SHP77 (cell line): ENCODE measurements around the gene MAML3.

Experiments used
- DNase-seq, 2 experiments: peaks; one replicate each; lab custom pipeline; 2025; lab: John Stamatoyannopoulos, UW

Gene MAML3

DNA sequence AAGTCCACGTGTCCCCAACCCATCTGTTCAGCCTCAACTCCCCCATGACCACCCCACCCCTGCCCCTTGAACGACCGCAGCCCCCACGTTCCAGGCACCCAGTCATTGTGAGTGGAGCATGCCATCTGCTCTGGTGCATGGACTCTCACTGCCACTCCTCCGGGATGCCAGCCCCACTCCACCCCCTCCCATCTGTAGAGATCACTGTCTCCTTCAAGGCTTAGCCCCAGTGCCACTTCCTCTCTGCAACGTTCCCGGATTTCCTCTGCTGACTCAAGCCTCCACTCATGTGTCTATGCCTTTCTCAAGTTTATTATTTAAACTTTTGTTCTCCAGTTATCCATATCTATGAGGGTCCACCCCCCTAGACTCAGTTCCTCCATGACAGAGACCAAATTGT, 54.0 kb downstream of the MAML3 start:
- no peak for DNase-seq

DNA sequence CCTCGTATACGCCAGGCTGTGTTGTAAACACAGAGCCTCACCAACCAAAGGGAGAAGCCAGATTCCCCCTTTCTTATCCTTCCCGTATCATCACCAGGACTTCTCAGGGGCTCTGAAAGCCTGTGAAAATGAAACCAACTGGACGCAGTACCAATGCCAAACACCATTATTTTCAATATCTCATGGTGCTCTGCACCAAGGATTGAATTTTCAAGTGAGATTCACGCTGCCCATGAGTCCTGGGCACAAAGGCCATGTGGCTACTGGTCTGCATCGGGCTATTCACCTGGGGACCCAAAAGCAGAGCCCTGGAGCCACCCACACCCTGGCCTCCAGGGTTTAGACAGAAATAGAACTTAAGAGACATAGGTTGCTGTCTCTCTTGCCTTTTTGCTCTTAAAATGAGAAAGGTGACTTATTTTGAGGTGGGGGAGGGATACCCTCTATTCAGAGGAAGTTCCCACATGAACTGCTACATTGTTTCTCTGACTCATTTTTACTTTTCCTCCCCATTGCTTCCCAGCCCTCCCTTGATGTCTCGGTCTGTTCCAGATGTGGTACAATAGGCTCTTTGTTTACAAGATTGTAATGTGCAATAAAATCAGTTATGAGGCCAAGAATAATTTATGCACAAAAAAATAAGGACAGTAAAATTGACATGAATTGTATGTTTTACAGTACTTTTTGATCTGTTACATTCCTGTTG, 55.4 kb downstream of the MAML3 start:
- no peak for DNase-seq

DNA sequence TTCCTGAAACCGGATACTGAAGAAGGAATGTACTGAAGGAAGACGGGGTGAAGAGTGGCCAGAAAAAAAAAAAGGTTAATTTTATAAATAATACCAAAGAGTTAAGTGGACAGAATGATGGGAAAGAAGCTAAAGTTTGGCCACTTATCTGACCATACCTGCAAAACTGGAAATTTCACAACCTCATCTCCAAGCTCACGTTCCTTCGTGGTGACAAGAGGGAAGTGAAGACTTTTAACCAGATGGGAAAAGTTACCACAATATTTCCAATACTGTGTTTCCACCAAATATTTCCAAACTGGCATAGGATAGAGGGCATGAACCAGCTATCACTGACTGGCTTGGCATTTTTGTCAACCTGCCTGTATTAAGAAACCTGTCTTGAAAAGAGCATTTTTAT, 56.4 kb downstream of the MAML3 start:
- no peak for DNase-seq

- DNase-seq, result no peak
Measured at GRCh38 chr4:140096921-140097320, 57.1 kb downstream of the MAML3 start.

DNA sequence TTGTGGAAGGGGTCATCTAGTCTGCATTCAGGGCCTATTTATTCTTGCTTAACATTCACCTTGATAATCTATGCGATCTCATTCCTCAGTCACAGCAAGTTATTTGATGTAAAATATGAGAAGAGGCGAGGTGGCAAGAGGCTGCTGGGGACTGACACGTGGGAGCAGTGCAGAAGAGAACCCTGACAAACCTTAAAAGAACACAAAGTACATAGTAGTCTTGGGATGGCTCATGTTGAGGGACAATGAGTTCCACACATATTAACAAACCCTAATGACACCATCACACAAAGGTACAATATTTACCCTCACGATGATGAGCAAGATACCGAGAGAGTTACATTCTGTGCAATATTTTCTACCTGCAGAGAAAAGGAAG, 57.5 kb downstream of the MAML3 start:
- no peak for DNase-seq

DNA sequence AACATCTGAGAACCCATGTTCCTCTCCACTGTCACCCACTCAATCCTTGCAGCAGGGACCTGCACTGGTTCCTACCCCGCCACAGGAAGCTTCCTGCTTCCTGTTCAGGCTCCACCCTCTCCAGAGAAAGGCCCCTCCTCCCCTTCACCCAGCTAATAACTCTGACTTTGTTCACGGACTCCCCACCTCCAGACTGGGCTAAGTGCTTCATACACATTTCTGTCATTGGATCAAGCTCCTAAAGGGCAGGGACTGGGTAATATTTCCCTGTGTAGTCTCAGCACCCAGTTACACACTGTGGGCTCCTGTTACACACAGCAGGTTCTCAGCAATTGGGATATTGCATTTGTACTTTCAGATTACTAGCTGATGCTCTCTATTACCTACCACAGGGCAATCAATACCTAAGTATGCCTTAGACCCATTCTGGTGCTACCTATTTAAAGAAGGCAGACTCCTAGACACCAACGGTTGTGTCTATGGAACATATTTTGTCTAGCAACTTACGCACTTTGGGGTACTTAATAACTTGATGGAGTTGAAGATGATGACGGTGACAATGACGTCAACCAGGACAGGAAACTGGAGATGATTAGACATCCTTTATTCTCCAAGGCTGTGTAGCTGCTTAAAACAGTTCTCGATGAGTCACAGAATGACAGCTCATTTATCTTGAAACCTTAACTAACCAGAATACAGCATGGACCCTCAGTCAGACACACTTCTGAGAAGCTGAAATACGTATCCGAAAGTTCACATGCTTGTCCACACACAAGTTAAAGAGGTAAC, 58.1 kb downstream of the MAML3 start:
- peak; percentile 49 to 64 for DNase-seq

- peak; percentile 20 to 47 for DNase-seq
Measured at GRCh38 chr4:140094438-140095420, 59.3 kb downstream of the MAML3 start.

DNA sequence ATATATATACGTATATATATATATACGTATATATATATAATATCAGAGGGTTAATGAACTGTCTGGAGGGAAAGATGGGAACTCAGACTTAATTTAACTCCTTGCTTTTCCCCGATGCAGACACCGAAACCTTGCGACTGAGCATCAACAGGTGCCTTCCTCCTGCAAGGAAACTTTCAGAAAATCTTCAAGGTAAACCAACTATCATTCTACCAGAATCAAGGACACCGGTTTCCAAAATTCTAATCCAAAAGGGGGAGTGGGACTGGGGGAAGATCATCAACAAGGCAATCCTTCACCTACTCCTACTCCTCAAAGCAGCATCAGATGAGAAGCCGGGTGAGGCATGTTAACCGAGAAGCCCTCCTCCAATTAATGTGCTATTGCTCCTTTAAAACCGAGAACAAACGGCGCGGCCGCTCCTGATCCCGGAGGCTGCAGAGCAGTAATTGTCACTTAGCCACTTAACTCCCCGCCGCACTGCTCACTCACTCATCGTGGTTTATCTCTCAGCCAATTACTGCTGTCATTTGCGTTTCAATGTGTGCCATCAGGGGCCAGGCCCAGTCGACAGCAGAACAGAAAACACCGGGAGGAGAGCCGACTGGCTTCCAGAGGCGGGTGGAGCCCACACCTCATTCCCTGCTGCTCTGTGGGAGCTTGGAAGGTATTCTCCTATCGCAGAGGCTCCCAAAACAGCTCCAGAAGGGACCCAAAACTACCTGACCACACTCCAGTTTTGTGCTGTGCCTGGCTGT, 61.7 kb downstream of the MAML3 start:
- peak; percentile 43 to 64 for DNase-seq

DNA sequence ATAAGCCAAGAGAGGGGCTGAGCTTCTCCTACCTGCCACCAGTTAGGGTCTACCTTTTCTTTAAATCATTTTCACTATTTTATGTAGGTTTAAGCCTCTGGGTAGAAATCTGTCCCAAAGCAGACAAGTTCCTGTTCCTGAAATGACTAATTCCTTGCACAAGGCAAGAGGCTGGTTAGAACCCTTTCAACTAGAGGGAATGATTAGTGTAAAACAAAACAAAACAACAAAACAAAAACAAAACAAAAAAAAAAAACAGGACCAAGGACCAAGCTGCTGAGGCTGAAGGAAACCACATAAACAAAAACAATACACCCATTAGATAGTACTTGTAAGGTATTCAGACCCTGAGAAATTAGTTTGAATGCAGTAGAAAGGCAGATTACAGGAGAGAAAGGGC, 62.7 kb downstream of the MAML3 start:
- DNase-seq, result no peak

- no peak for DNase-seq
Measured at GRCh38 chr4:140090215-140090731, 63.7 kb downstream of the MAML3 start.

GRCh38 chr4:140089216-140089615, 64.8 kb downstream of the MAML3 start:
- no peak for DNase-seq

DNA sequence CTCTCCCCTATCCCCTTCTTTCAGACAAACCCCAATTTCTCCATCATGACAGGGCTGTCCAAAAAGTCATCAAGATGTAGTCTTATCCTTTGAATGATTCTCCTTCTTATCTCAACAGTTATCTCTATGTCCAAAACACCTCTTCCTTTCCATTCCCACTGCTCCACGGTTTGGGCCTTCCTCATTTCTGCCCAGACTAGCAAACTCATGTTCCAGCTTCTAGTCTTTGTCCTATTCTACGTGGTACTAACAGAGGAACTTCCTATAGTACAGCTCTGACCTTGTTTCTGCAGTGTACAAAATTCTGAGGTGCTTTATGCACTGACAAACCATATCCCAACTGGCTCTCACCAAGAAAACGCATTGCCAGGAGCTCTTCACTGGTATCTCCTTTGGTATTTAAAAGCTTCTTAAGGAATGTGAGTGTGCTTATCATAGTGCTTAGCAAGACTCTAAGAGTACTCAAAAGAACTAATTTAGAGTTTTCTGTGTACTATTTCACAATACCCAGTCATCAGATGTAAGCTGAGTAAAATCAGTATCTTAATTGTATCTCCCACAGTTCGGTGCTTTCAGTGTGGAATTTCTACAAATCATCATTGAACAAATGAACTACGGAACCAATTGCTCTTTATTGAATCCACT, 65.5 kb downstream of the MAML3 start:
- no peak for DNase-seq

DNA sequence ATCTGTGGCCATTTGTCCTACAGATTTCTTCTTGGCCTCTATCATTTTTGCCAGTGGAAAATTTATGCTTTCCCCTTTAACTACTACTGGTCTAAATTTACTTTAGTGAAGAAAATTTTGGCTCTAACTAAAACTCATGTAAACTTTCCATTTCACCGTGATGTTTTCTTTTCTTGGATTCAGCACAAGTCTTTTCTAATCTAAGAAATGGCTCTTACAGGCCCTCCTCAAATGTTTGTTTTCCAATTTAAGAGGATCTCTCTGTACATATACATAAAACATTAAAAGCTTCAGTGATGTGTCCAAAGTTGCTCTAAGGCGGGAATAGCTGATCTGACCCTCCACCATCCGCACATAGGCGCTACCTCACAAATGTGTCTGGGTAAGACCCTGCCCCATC, 68.1 kb downstream of the MAML3 start:
- DNase-seq, result no peak

DNA sequence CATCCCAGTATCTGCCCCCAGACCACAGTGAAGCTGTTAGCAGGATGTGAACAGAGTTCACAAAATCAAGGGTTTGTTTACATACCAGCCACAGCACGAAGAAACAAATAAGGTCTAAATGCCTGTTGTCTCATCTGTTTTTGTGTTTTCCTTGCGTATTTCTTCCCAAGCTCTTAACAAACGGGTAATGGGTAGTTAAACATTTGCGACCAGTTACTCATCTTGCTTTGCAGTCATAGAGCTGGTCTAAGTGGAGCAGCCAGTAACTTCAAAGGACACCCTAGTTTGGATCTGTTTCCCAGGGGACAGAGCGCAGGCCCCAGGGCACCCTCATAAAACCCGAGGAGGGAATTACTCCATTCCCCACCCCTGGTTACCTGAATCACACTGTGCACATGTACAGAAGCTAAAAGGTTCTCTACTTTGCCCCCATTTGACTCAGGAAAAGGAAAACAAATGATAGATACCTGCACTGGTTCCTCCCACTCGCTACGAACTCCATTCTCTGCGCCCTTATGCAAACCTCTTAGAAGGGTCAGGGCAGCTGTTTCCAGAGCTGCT, 68.8 kb downstream of the MAML3 start:
- DNase-seq, result no peak

GRCh38 chr4:140084385-140084784, 69.6 kb downstream of the MAML3 start:
- DNase-seq, result no peak

GRCh38 chr4:140082391-140082755, 71.6 kb downstream of the MAML3 start:
- DNase-seq, result no peak

- no peak for DNase-seq
Measured at GRCh38 chr4:140081641-140082390, 72.2 kb downstream of the MAML3 start.

- DNase-seq, result no peak
Measured at GRCh38 chr4:140080883-140081282, 73.1 kb downstream of the MAML3 start.

DNA sequence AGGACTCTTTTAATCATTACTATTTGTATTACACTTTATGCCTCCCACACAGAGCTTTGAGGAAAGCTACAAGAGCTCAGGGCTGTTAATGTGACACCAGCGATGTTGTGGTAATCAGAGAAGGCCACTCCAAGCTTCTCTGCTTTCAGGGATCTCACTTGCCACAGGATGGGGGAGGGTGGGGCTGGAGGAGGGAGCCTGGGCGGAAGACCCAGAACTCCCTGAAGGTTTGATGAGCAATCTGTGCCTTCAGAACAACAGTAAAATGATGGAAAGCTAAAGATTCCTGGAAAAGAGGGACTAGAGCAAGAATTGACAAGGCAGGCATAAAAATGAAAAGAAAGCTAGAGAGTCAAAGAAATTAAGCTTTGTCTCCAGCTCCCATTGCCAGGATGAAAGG, 75.6 kb downstream of the MAML3 start:
- no peak for DNase-seq

DNA sequence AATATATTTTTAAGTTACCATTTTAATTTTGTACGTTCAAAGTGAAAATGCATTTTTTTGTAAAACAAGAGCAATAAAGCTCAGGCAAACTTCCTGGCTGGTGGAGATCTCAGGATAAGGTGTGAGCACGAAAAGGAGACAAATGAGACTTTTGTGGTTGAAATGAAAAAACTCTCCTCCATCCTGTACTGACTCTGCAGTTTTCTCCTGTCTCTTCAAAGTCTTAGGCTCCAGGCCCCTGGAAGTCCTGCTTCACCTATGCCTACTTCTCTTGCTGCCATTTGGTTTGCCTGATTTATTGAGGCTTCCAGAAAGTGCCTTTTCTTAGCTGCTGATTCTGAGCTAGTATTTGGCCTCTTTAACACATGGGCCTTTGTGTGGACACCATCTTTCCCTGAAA, 77.7 kb downstream of the MAML3 start:
- no peak for DNase-seq
